ENCODE measurements around the gene SCD. TPM values are rescaled to one million over a fixed set of nuclear protein-coding genes. Genes with fewer than 3 reads are reported as not detected.

SCD gene
- total and polyA plus RNA-seq, 7 experiments from 2014 or later, result 1.0 to 121 (median 2.3) TPM

GRCh38 chr10:100357059-100357858 lies 10.2 kb downstream of the SCD start:
- ChIA-PET POLR2A (no interaction called here), CTCF (no interaction called here)
- H3K4me1 ChIP-seq (ENCODE audit: control insufficient read depth in 2 of 2, insufficient read depth in 2 of 2, low read length in 2 of 2), result peaks cover 0 to 6% of the 10 kb centered on the region in 2 donors
- Mint-ChIP-seq H3K9me3 (no peaks in the 10 kb centered on the region), H3K36me3 (peaks cover 12 to 54% (median 44%) of the 10 kb centered on the region in 5 donors), H3K27ac (peak overlapping the region in 5 of 9 donors; percentile 31 to 88 (median 45)), H3K4me1 (peaks cover 7 to 78% (median 14%) of the 10 kb centered on the region in 7 donors), H3K27me3 (no peaks in the 10 kb centered on the region), H3K4me3 (no peak overlapping the region)
- H3K4me3 ChIP-seq (ENCODE audit: low read length), result no peak overlapping the region
- intact Hi-C loops (cut with micrococcal nuclease), result no loop called here
- H3K9me3 ChIP-seq (ENCODE audit: control insufficient read depth in 2 of 3, low read length in 3 of 3), result no peaks in the 10 kb centered on the region
- H3K27me3 ChIP-seq (ENCODE audit: control insufficient read depth in 2 of 2, insufficient read depth in 2 of 2, low read length in 2 of 2), result no peaks in the 10 kb centered on the region
- H3K27ac ChIP-seq (ENCODE audit: low read depth, low read length), result no peak overlapping the region
- ATAC-seq (no peak), DNase-seq (no peak)
- peaks cover 0 to 8% (median 0%) of the 10 kb centered on the region in 3 experiments for H3K36me3 ChIP-seq (ENCODE audit: control insufficient read depth in 2 of 3, insufficient read depth in 3 of 3, low read length in 3 of 3)

- Mint-ChIP-seq H3K4me1 (peaks cover 7 to 75% (median 14%) of the 10 kb centered on the region in 7 donors), H3K9me3 (no peaks in the 10 kb centered on the region), H3K4me3 (peak overlapping the region in 2 of 10 donors; percentile 24 to 38), H3K27me3 (no peaks in the 10 kb centered on the region), H3K36me3 (peaks cover 7 to 57% (median 39%) of the 10 kb centered on the region in 5 donors), H3K27ac (peak overlapping the region in 6 of 9 donors; percentile 8 to 80 (median 65))
- ATAC-seq (no peak), DNase-seq (no peak)
- H3K36me3 ChIP-seq (ENCODE audit: control insufficient read depth in 2 of 3, insufficient read depth in 3 of 3, low read length in 3 of 3), result peaks cover 0 to 5% (median 0%) of the 10 kb centered on the region in 3 experiments
- H3K27ac ChIP-seq (ENCODE audit: low read depth, low read length), result no peak overlapping the region
- H3K9me3 ChIP-seq (ENCODE audit: control insufficient read depth in 2 of 3, low read length in 3 of 3), result no peaks in the 10 kb centered on the region
- ChIA-PET CTCF (interaction anchor here (0.8 kb wide), 1 partner anchor 24 kb away, joined by 4 read pairs; no protein-coding TSS in a partner anchor), POLR2A (no interaction called here)
- no peaks in the 10 kb centered on the region for H3K27me3 ChIP-seq (ENCODE audit: control insufficient read depth in 2 of 2, insufficient read depth in 2 of 2, low read length in 2 of 2)
- intact Hi-C loops (cut with micrococcal nuclease), result no loop called here
- H3K4me1 ChIP-seq (ENCODE audit: control insufficient read depth in 2 of 2, insufficient read depth in 2 of 2, low read length in 2 of 2), result peaks cover 0 to 6% of the 10 kb centered on the region in 2 donors
- H3K4me3 ChIP-seq (ENCODE audit: low read length), result no peak overlapping the region
These were observed 12.0 kb downstream of the SCD start for GRCh38 chr10:100359030-100359432.

- ATAC-seq, result no peak
- H3K9me3 Mint-ChIP-seq, result no peaks in the 10 kb centered on the region
- peaks cover 8 to 74% (median 14%) of the 10 kb centered on the region in 7 donors for H3K4me1 Mint-ChIP-seq
- no peaks in the 10 kb centered on the region for H3K27me3 Mint-ChIP-seq
- Histone ChIP-seq H3K27me3 (ENCODE audit: control insufficient read depth in 2 of 2, insufficient read depth in 2 of 2, low read length in 2 of 2) (no peaks in the 10 kb centered on the region), H3K27ac (ENCODE audit: low read depth, low read length) (no peak overlapping the region), H3K9me3 (ENCODE audit: control insufficient read depth in 2 of 3, low read length in 3 of 3) (no peaks in the 10 kb centered on the region), H3K36me3 (ENCODE audit: control insufficient read depth in 2 of 3, insufficient read depth in 3 of 3, low read length in 3 of 3) (peaks cover 0 to 5% (median 0%) of the 10 kb centered on the region in 3 experiments), H3K4me1 (ENCODE audit: control insufficient read depth in 2 of 2, insufficient read depth in 2 of 2, low read length in 2 of 2) (peaks cover 0 to 6% of the 10 kb centered on the region in 2 donors), H3K4me3 (ENCODE audit: low read length) (no peak overlapping the region)
- ChIA-PET CTCF (interaction anchor here (0.8 kb wide), 1 partner anchor 25 kb away, joined by 4 read pairs; no protein-coding TSS in a partner anchor), POLR2A (no interaction called here)
- H3K4me3 Mint-ChIP-seq, result peak overlapping the region in 2 of 10 donors; percentile 24 to 38
- DNase-seq, result no peak
- intact Hi-C loops (cut with micrococcal nuclease), result no loop called here
- H3K36me3 Mint-ChIP-seq, result peaks cover 7 to 57% (median 33%) of the 10 kb centered on the region in 5 donors
- peak overlapping the region in 6 of 9 donors; percentile 8 to 80 (median 65) for H3K27ac Mint-ChIP-seq
These were observed 12.6 kb downstream of the SCD start for GRCh38 chr10:100359529-100360150.

- no peak for DNase-seq
- H3K27me3 ChIP-seq (ENCODE audit: control insufficient read depth in 2 of 2, insufficient read depth in 2 of 2, low read length in 2 of 2), result no peaks in the 10 kb centered on the region
- Mint-ChIP-seq H3K36me3 (peaks cover 2 to 54% (median 30%) of the 10 kb centered on the region in 5 donors), H3K4me3 (no peak overlapping the region), H3K4me1 (peaks cover 8 to 71% (median 14%) of the 10 kb centered on the region in 7 donors), H3K27me3 (no peaks in the 10 kb centered on the region), H3K27ac (peak overlapping the region in 2 of 9 donors; percentile 9 to 58), H3K9me3 (no peaks in the 10 kb centered on the region)
- H3K4me1 ChIP-seq (ENCODE audit: control insufficient read depth in 2 of 2, insufficient read depth in 2 of 2, low read length in 2 of 2), result peaks cover 0 to 6% of the 10 kb centered on the region in 2 donors
- ATAC-seq, result no peak
- intact Hi-C loops (cut with micrococcal nuclease), result no loop called here
- H3K4me3 ChIP-seq (ENCODE audit: low read length), result no peak overlapping the region
- no peaks in the 10 kb centered on the region for H3K9me3 ChIP-seq (ENCODE audit: control insufficient read depth in 2 of 3, low read length in 3 of 3)
- no peak overlapping the region for H3K27ac ChIP-seq (ENCODE audit: low read depth, low read length)
- POLR2A ChIA-PET, result no interaction called here
- no peaks in the 10 kb centered on the region for H3K36me3 ChIP-seq (ENCODE audit: control insufficient read depth in 2 of 3, insufficient read depth in 3 of 3, low read length in 3 of 3)
- CTCF ChIA-PET, result no interaction called here
These were observed 13.2 kb downstream of the SCD start for GRCh38 chr10:100360234-100360633.

- Mint-ChIP-seq H3K4me1 (peaks cover 6 to 64% (median 14%) of the 10 kb centered on the region in 7 donors), H3K27ac (peak overlapping the region in 2 of 9 donors; percentile 46 to 76), H3K4me3 (no peak overlapping the region), H3K27me3 (no peaks in the 10 kb centered on the region), H3K36me3 (peaks cover 0 to 45% (median 16%) of the 10 kb centered on the region in 5 donors), H3K9me3 (no peaks in the 10 kb centered on the region)
- CTCF ChIA-PET, result no interaction called here
- ATAC-seq, result no peak
- H3K9me3 ChIP-seq (ENCODE audit: control insufficient read depth in 2 of 3, low read length in 3 of 3), result no peaks in the 10 kb centered on the region
- intact Hi-C loops (cut with micrococcal nuclease), result no loop called here
- POLR2A ChIA-PET, result interaction anchor here (1.1 kb wide), 1 partner anchor 9 kb away, joined by 3 read pairs; no protein-coding TSS in a partner anchor
- no peaks in the 10 kb centered on the region for H3K36me3 ChIP-seq (ENCODE audit: control insufficient read depth in 2 of 3, insufficient read depth in 3 of 3, low read length in 3 of 3)
- H3K27me3 ChIP-seq (ENCODE audit: control insufficient read depth in 2 of 2, insufficient read depth in 2 of 2, low read length in 2 of 2), result no peaks in the 10 kb centered on the region
- no peak overlapping the region for H3K27ac ChIP-seq (ENCODE audit: low read depth, low read length)
- peaks cover 0 to 6% of the 10 kb centered on the region in 2 donors for H3K4me1 ChIP-seq (ENCODE audit: control insufficient read depth in 2 of 2, insufficient read depth in 2 of 2, low read length in 2 of 2)
- H3K4me3 ChIP-seq (ENCODE audit: low read length), result no peak overlapping the region
- DNase-seq, result no peak
These were observed 15.8 kb downstream of the SCD start for GRCh38 chr10:100362570-100363496.

- Histone ChIP-seq H3K4me1 (ENCODE audit: control insufficient read depth in 2 of 2, insufficient read depth in 2 of 2, low read length in 2 of 2) (peaks cover 0 to 3% of the 10 kb centered on the region in 2 donors), H3K36me3 (ENCODE audit: control insufficient read depth in 2 of 3, insufficient read depth in 3 of 3, low read length in 3 of 3) (no peaks in the 10 kb centered on the region)
- POLR2A ChIA-PET, result interaction anchor here (0.7 kb wide), 1 partner anchor 11 kb away, joined by 3 read pairs; no protein-coding TSS in a partner anchor
These were observed 17.1 kb downstream of the SCD start for GRCh38 chr10:100364175-100364574.

More at GRCh38 chr10:100364175-100364574, 17.1 kb downstream of the SCD start:
- Mint-ChIP-seq H3K36me3 (peaks cover 0 to 41% (median 11%) of the 10 kb centered on the region in 5 donors), H3K27me3 (no peaks in the 10 kb centered on the region), H3K27ac (peak overlapping the region in 1 of 9 donors; percentile 55), H3K4me3 (no peak overlapping the region), H3K9me3 (no peaks in the 10 kb centered on the region), H3K4me1 (peaks cover 3 to 58% (median 10%) of the 10 kb centered on the region in 7 donors)
- ATAC-seq (no peak), DNase-seq (no peak)
- CTCF ChIA-PET, result no interaction called here
- no peak overlapping the region for H3K27ac ChIP-seq (ENCODE audit: low read depth, low read length)
- H3K9me3 ChIP-seq (ENCODE audit: control insufficient read depth in 2 of 3, low read length in 3 of 3), result no peaks in the 10 kb centered on the region
- intact Hi-C loops (cut with micrococcal nuclease), result no loop called here
- no peak overlapping the region for H3K4me3 ChIP-seq (ENCODE audit: low read length)
- H3K27me3 ChIP-seq (ENCODE audit: control insufficient read depth in 2 of 2, insufficient read depth in 2 of 2, low read length in 2 of 2), result no peaks in the 10 kb centered on the region

Data from naive thymus-derived CD4-positive, alpha-beta T cell (primary cell).